ENCODE results near the gene IL9R. TPM values are rescaled to one million over a fixed set of nuclear protein-coding genes. Genes with fewer than 3 reads are reported as not detected.
A peak's percentile ranks its signal among the peaks of the same experiment; 100 is the strongest.

The IL9R gene
- total and polyA plus RNA-seq, 9 of the 15 experiments (the other 6 are each of a cell fraction or from before 2014, with no cell fraction given), result 0.58 to 2.7 (median 1.6) TPM

DNA sequence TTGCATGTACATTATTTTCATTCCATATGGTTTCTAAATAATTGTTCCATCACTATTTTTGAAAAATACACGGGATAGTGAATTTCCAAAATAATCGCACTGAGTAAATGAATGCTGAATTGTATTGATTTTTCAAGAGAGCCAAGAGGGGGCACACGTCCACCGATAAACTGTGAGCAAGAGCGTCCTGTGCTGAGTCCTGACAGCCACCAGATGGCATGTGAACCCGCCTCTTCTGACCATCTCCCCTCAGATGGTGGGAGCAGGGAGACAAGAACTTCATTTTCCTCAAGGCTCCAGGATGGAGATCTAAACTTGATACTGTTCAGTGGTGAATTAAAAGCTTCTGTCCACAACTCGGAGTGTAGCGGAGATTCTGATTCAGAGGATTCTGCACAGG, 30.6 kb upstream of the IL9R start:
- Histone ChIP-seq H3K27me3 (ENCODE audit: control insufficient read depth in 2 of 2, insufficient read depth in 2 of 2, low read length in 2 of 2) (no peaks in the 10 kb centered on the region), H3K36me3 (ENCODE audit: control insufficient read depth, insufficient read depth, low read length) (no peaks in the 10 kb centered on the region), H4K20me1 (replicated peaks; ENCODE audit: control insufficient read depth, insufficient read depth, low read length) (no peaks in the 10 kb centered on the region), H3K4me1 (replicated peaks in 1 of 2; ENCODE audit: control insufficient read depth in 2 of 2, insufficient read depth in 2 of 2, low read length in 2 of 2) (no peaks in the 10 kb centered on the region; a peak in 1 of 5 replicates), H3K4me3 (no peak overlapping the region), H2AFZ (ENCODE audit: low read depth, low read length) (no peak overlapping the region), H3K9me1 (ENCODE audit: control insufficient read depth, insufficient read depth, low read length) (no peaks in the 10 kb centered on the region), H3K4me2 (ENCODE audit: insufficient read depth, low read length) (no peak overlapping the region), H3K9ac (ENCODE audit: insufficient read depth in 1 of 2, low read depth in 2 of 2, low read length in 2 of 2) (no peak overlapping the region), H3K27ac (ENCODE audit: extremely low read depth, low read depth, low read length) (no peak overlapping the region), H3K79me2 (ENCODE audit: control insufficient read depth, insufficient read depth, low read length) (no peaks in the 10 kb centered on the region), H3K9me3 (replicated peaks; ENCODE audit: control insufficient read depth, insufficient read depth, low read depth, low read length) (peaks cover 10% of the 10 kb centered on the region)
- BruUV-seq (replicated peaks), result no TSS peak
- ATAC-seq, result peak; percentile 96
- intact Hi-C loops (cut with micrococcal nuclease), result no loop called here
- FAIRE-seq, result peak; percentile 81
- in situ Hi-C loops (cut with MboI), result no loop called here
- ChIA-PET POLR2A (no interaction called here), CTCF (ENCODE audit: low intra/inter-chr PET ratio) (no interaction called here)
- DNase-seq (ENCODE audit: extremely low read depth in 1 of 4, low spot score in 3 of 4), result peak; percentile 59 to 76 (median 60)
- WGBS (ENCODE audit: insufficient coverage, low coverage, missing lambda C conversion rate), result 17% methylated on average over 8 of the region's 8 CpGs
- peak; percentile 14; the same call in 1 of the 2 replicates for TF ChIP-seq STAG1 (CRISPR knock-in tag; IDR thresholded peaks at IDR 0.05; ENCODE audit: borderline replicate concordance)
- TF ChIP-seq RAD21 (CRISPR knock-in tag; conservative IDR thresholded peaks at IDR 0.05 in 1 of 2, IDR thresholded peaks at IDR 0.05 in 1 of 2), result peak; percentile 89 to 94
- TF ChIP-seq, protein P1, sequence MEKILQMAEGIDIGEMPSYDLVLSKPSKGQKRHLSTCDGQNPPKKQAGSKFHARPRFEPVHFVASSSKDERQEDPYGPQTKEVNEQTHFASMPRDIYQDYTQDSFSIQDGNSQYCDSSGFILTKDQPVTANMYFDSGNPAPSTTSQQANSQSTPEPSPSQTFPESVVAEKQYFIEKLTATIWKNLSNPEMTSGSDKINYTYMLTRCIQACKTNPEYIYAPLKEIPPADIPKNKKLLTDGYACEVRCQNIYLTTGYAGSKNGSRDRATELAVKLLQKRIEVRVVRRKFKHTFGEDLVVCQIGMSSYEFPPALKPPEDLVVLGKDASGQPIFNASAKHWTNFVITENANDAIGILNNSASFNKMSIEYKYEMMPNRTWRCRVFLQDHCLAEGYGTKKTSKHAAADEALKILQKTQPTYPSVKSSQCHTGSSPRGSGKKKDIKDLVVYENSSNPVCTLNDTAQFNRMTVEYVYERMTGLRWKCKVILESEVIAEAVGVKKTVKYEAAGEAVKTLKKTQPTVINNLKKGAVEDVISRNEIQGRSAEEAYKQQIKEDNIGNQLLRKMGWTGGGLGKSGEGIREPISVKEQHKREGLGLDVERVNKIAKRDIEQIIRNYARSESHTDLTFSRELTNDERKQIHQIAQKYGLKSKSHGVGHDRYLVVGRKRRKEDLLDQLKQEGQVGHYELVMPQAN (IDR thresholded peaks at IDR 0.05; ENCODE audit: borderline replicate concordance), result no peak
- TF ChIP-seq, protein P2, sequence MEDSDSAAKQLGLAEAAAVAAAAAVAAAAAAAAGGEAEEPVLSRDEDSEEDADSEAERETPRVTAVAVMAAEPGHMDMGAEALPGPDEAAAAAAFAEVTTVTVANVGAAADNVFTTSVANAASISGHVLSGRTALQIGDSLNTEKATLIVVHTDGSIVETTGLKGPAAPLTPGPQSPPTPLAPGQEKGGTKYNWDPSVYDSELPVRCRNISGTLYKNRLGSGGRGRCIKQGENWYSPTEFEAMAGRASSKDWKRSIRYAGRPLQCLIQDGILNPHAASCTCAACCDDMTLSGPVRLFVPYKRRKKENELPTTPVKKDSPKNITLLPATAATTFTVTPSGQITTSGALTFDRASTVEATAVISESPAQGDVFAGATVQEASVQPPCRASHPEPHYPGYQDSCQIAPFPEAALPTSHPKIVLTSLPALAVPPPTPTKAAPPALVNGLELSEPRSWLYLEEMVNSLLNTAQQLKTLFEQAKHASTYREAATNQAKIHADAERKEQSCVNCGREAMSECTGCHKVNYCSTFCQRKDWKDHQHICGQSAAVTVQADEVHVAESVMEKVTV (CRISPR knock-in tag; IDR thresholded peaks at IDR 0.05), result peak; percentile 88
- TF ChIP-seq RCOR1 (IDR thresholded peaks at IDR 0.05; ENCODE audit: borderline replicate concordance in 1 of 2, low read depth in 2 of 2, low read length in 2 of 2), result peak in 1 of 2 experiments; percentile 54; a peak in 2 of 4 replicates
- no peak for TF ChIP-seq ZEB2 (IDR thresholded peaks at IDR 0.05)
- TF ChIP-seq, protein P3, sequence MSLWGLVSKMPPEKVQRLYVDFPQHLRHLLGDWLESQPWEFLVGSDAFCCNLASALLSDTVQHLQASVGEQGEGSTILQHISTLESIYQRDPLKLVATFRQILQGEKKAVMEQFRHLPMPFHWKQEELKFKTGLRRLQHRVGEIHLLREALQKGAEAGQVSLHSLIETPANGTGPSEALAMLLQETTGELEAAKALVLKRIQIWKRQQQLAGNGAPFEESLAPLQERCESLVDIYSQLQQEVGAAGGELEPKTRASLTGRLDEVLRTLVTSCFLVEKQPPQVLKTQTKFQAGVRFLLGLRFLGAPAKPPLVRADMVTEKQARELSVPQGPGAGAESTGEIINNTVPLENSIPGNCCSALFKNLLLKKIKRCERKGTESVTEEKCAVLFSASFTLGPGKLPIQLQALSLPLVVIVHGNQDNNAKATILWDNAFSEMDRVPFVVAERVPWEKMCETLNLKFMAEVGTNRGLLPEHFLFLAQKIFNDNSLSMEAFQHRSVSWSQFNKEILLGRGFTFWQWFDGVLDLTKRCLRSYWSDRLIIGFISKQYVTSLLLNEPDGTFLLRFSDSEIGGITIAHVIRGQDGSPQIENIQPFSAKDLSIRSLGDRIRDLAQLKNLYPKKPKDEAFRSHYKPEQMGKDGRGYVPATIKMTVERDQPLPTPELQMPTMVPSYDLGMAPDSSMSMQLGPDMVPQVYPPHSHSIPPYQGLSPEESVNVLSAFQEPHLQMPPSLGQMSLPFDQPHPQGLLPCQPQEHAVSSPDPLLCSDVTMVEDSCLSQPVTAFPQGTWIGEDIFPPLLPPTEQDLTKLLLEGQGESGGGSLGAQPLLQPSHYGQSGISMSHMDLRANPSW (CRISPR knock-in tag; IDR thresholded peaks at IDR 0.05), result no peak
- TF ChIP-seq MTF1 (CRISPR knock-in tag; IDR thresholded peaks at IDR 0.05; ENCODE audit: borderline replicate concordance), result no peak
